Measurements from ENCODE around the gene MVB12B.

MVB12B gene

DNA sequence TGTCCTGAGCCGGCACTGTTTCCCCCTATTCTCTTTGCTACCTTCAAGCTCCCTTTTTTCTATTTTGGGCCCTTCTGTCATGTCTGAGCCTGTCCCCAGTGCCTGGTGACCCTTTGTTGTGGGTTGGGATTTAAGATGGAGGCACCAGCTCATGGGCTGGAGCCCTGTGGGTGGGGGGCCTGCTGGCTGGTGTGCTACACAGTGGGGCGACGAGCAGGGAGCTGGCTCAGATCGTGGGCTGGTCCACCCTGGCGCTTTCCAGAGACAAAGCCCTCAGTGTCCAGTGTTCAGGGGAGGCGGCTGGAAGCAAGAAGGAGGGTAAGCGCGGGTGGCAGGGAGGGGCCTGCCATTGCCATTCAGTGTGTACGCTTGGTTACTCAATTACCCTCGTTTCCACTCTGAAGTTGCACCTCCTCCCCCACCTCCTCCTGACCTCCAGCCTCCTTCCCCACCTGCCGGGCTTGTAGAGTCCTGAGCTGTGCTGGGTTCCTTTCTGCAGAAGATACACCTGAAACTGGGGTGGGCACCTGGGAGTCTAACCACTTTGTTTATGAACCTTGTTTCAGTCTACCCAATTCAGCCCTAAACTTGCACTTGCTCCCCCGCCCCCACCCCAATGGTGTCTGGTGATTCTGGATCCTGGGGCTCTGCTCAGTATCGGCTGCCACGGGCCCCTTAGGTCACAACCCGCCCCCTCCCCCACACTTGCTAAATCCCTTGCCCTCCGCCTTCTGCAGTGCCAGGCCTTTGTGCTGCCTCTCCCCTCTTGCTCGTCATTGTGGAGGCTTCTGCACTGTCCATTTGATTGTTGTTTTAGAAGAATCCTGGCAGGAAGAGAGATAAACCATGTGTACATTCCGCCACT lies 49.9 kb downstream of the MVB12B start:
- no peak for TF ChIP-seq CREB1 (IDR thresholded peaks at IDR 0.05; ENCODE audit: low read depth)
- no peak for TF ChIP-seq EGR1 (IDR thresholded peaks at IDR 0.05)
- TF ChIP-seq, protein P1, sequence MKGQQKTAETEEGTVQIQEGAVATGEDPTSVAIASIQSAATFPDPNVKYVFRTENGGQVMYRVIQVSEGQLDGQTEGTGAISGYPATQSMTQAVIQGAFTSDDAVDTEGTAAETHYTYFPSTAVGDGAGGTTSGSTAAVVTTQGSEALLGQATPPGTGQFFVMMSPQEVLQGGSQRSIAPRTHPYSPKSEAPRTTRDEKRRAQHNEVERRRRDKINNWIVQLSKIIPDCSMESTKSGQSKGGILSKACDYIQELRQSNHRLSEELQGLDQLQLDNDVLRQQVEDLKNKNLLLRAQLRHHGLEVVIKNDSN (IDR thresholded peaks at IDR 0.05) = no peak
- TF ChIP-seq TCF12 (IDR thresholded peaks at IDR 0.05; ENCODE audit: low read depth) = no peak
- no peak for TF ChIP-seq YY1 (IDR thresholded peaks at IDR 0.05; ENCODE audit: low read depth)
- no peak for TF ChIP-seq CEBPB (IDR thresholded peaks at IDR 0.05)
- no peak for TF ChIP-seq TEAD4 (IDR thresholded peaks at IDR 0.05)
- TF ChIP-seq TAF1 (IDR thresholded peaks at IDR 0.05; ENCODE audit: low read depth) = no peak
- TF ChIP-seq NFIC (IDR thresholded peaks at IDR 0.05) = no peak
- TF ChIP-seq, protein P2, sequence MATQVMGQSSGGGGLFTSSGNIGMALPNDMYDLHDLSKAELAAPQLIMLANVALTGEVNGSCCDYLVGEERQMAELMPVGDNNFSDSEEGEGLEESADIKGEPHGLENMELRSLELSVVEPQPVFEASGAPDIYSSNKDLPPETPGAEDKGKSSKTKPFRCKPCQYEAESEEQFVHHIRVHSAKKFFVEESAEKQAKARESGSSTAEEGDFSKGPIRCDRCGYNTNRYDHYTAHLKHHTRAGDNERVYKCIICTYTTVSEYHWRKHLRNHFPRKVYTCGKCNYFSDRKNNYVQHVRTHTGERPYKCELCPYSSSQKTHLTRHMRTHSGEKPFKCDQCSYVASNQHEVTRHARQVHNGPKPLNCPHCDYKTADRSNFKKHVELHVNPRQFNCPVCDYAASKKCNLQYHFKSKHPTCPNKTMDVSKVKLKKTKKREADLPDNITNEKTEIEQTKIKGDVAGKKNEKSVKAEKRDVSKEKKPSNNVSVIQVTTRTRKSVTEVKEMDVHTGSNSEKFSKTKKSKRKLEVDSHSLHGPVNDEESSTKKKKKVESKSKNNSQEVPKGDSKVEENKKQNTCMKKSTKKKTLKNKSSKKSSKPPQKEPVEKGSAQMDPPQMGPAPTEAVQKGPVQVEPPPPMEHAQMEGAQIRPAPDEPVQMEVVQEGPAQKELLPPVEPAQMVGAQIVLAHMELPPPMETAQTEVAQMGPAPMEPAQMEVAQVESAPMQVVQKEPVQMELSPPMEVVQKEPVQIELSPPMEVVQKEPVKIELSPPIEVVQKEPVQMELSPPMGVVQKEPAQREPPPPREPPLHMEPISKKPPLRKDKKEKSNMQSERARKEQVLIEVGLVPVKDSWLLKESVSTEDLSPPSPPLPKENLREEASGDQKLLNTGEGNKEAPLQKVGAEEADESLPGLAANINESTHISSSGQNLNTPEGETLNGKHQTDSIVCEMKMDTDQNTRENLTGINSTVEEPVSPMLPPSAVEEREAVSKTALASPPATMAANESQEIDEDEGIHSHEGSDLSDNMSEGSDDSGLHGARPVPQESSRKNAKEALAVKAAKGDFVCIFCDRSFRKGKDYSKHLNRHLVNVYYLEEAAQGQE (IDR thresholded peaks at IDR 0.05; ENCODE audit: low read depth) = no peak
- TF ChIP-seq EP300 (IDR thresholded peaks at IDR 0.05; ENCODE audit: borderline replicate concordance) = no peak
- no peak for TF ChIP-seq FOXM1 (IDR thresholded peaks at IDR 0.05; ENCODE audit: borderline replicate concordance, low read depth)
- TF ChIP-seq, protein P3, sequence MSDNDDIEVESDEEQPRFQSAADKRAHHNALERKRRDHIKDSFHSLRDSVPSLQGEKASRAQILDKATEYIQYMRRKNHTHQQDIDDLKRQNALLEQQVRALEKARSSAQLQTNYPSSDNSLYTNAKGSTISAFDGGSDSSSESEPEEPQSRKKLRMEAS (IDR thresholded peaks at IDR 0.05) = no peak
- no peak for TF ChIP-seq ZBTB7A (IDR thresholded peaks at IDR 0.05; ENCODE audit: low read depth)

DNA sequence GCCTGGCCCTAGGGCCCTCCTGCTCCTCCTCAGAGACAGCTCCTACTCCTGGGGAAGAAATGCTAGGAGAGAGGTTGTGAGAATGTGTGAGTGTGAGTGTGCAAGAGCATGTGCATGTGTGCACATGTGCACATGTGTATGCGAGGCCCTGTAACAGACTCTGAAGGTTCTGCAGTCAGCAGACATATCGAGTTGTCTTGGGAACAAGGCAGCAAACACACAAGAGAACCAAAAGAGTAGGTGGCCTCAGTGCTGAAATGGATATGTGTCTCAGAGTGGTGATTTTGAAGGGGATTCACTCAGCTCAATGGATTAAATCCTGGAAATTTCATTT lies 50.5 kb downstream of the MVB12B start:
- TF ChIP-seq TEAD4 (IDR thresholded peaks at IDR 0.05) (no peak), TCF12 (IDR thresholded peaks at IDR 0.05; ENCODE audit: low read depth) (no peak)

DNA sequence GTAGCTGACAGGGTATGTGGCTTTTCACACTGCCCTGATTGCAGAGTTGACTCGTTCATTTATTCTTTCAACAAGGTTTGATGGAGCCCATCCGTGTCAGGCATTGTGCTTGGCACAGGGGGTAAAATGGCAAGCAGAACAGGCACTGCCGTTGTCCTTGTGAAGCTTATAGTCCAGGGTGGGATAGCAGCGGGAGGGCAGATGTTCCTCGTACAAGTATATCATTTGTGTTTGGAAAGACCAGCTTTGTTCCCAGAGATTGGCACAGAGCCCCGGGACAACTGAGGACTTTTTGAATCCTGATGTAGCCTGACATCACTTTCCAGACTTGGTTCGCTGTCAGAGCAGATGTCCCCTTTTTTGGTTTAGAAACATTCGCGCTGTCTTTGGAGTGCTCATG lies 50.9 kb downstream of the MVB12B start:
- TF ChIP-seq, protein P2 (IDR thresholded peaks at IDR 0.05; ENCODE audit: low read depth) = no peak
- no peak for TF ChIP-seq YY1 (IDR thresholded peaks at IDR 0.05; ENCODE audit: low read depth)
- no peak for TF ChIP-seq EGR1 (IDR thresholded peaks at IDR 0.05)
- no peak for TF ChIP-seq ZBTB7A (IDR thresholded peaks at IDR 0.05; ENCODE audit: low read depth)
- no peak for TF ChIP-seq RAD21 (IDR thresholded peaks at IDR 0.05; ENCODE audit: low read depth)
- no peak for TF ChIP-seq EP300 (IDR thresholded peaks at IDR 0.05; ENCODE audit: borderline replicate concordance)
- TF ChIP-seq CREB1 (IDR thresholded peaks at IDR 0.05; ENCODE audit: low read depth) = no peak
- TF ChIP-seq FOXM1 (IDR thresholded peaks at IDR 0.05; ENCODE audit: borderline replicate concordance, low read depth) = no peak
- TF ChIP-seq, protein P1 (IDR thresholded peaks at IDR 0.05) = no peak
- no peak for TF ChIP-seq CEBPB (IDR thresholded peaks at IDR 0.05)
- TF ChIP-seq TEAD4 (IDR thresholded peaks at IDR 0.05) = no peak
- no peak for TF ChIP-seq TAF1 (IDR thresholded peaks at IDR 0.05; ENCODE audit: low read depth)

DNA sequence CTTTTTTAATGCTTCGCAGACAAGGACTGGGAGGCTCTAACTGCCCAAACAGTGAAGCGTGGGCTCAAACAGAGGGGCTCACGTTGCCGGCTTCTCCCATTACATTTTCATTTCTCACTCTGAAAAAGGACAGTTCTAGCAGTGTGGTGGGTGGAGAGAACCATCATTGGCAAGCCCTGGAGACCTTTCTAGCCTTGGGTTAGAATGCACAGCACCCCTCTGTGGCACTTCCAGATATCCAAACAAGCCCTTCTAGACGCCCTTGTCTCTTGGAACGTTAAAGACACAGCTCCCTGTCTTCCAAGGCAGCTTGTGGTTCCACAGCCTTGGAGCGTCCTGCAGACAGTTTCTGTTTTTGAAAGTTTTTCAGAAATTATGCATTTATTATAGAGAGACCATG lies 52.1 kb downstream of the MVB12B start:
- TF ChIP-seq FOXM1 (IDR thresholded peaks at IDR 0.05; ENCODE audit: borderline replicate concordance, low read depth) (no peak), TEAD4 (IDR thresholded peaks at IDR 0.05) (no peak), TAF1 (IDR thresholded peaks at IDR 0.05; ENCODE audit: low read depth) (no peak), EGR1 (IDR thresholded peaks at IDR 0.05) (no peak), EP300 (IDR thresholded peaks at IDR 0.05; ENCODE audit: borderline replicate concordance) (no peak)
- TF ChIP-seq, protein P1 (IDR thresholded peaks at IDR 0.05) = no peak

DNA sequence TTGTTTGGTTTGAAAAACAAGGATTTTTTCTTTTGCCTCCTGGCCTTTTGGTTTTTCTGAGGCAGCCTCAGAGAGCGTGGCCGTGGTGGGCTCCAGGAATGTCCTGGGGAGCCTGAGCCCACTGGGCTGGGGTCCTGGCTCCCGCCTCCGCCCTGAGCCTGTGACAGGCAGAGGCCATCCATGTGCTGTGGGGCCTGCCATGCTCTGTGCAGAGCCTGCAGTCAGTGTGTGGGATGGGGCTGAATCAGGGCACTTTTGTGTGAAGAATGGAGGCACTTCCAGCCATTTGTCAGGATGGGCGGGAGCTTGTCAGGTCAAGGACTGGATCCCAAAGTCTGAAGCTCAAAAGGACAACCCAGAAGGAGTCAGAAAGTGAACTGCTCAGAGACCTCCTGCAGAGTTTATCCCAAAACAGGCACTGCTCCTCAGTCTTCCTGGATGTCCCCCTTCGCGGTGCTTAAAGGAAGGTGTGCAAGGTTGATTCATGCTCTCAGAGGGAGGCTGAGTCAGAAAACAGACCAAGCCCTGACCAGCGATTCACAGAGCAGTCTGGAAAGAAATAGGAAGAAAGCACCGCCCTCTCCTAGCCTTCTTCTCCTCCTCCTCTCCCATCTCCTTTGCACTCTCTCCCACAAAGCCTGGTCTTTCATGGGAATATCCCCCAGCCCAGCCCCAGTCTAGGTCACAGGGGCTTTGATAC lies 53.2 kb downstream of the MVB12B start:
- no peak for TF ChIP-seq ZBTB7A (IDR thresholded peaks at IDR 0.05; ENCODE audit: low read depth)
- TF ChIP-seq CREB1 (IDR thresholded peaks at IDR 0.05; ENCODE audit: low read depth) = no peak
- no peak for TF ChIP-seq FOXM1 (IDR thresholded peaks at IDR 0.05; ENCODE audit: borderline replicate concordance, low read depth)
- no peak for TF ChIP-seq CEBPB (IDR thresholded peaks at IDR 0.05)
- TF ChIP-seq TAF1 (IDR thresholded peaks at IDR 0.05; ENCODE audit: low read depth) = no peak
- TF ChIP-seq TCF12 (IDR thresholded peaks at IDR 0.05; ENCODE audit: low read depth) = no peak
- TF ChIP-seq TEAD4 (IDR thresholded peaks at IDR 0.05) = no peak
- no peak for TF ChIP-seq EGR1 (IDR thresholded peaks at IDR 0.05)
- TF ChIP-seq, protein P1 (IDR thresholded peaks at IDR 0.05) = no peak
- no peak for TF ChIP-seq YY1 (IDR thresholded peaks at IDR 0.05; ENCODE audit: low read depth)
- TF ChIP-seq EP300 (IDR thresholded peaks at IDR 0.05; ENCODE audit: borderline replicate concordance) = no peak
- TF ChIP-seq, protein P3 (IDR thresholded peaks at IDR 0.05) = no peak

Measured in Ishikawa (cell line).